Fibroblast of skin of back (primary cell): ENCODE data around the gene FKRP.

ENCODE experiments used
- DNase-seq: peaks from one replicate; pipeline ENCODE4 v3.0.0-alpha.2; 2013

The FKRP gene

GRCh38 chr19:46732172-46732938 lies 13.5 kb upstream of the FKRP start:
- no peak for DNase-seq

GRCh38 chr19:46732966-46733689 lies 12.7 kb upstream of the FKRP start:
- DNase-seq, result peak; percentile 48

GRCh38 chr19:46733690-46734292 lies 12.1 kb upstream of the FKRP start:
- DNase-seq, result no peak

GRCh38 chr19:46736531-46737297 lies 9.1 kb upstream of the FKRP start:
- DNase-seq, result peak; percentile 53

GRCh38 chr19:46737298-46737654 lies 8.6 kb upstream of the FKRP start:
- no peak for DNase-seq

GRCh38 chr19:46737761-46738171 lies 8.1 kb upstream of the FKRP start:
- DNase-seq, result no peak

GRCh38 chr19:46739290-46739771 lies 6.5 kb upstream of the FKRP start:
- no peak for DNase-seq

- DNase-seq, result no peak
Observed at GRCh38 chr19:46741447-46741846, 4.4 kb upstream of the FKRP start.

- DNase-seq, result no peak
Observed at GRCh38 chr19:46742926-46743480, 2.9 kb upstream of the FKRP start.

GRCh38 chr19:46744005-46744691 lies 1.7 kb upstream of the FKRP start:
- no peak for DNase-seq

- DNase-seq, result no peak
Observed at GRCh38 chr19:46745030-46745429, 827 bp upstream of the FKRP start.

- DNase-seq, result peak; percentile 58
Observed at GRCh38 chr19:46746281-46747057, 612 bp downstream of the FKRP start, which contains the start of gene STRN4. Gene STRN4, minus strand, starts transcription at chr19:46746450. Its CDS starts 20 bp downstream, at chr19:46746430.

GRCh38 chr19:46748325-46749109 lies 2.7 kb downstream of the FKRP start:
- peak; percentile 59 for DNase-seq

GRCh38 chr19:46753420-46754155 lies 7.7 kb downstream of the FKRP start:
- DNase-seq, result peak; percentile 39

GRCh38 chr19:46755077-46755852 lies 9.4 kb downstream of the FKRP start:
- DNase-seq, result peak; percentile 31

- DNase-seq, result no peak
Observed at GRCh38 chr19:46755853-46756543, 10.1 kb downstream of the FKRP start.

GRCh38 chr19:46756544-46756888 lies 10.7 kb downstream of the FKRP start:
- DNase-seq, result no peak

- DNase-seq, result no peak
Observed at GRCh38 chr19:46759206-46759605, 13.3 kb downstream of the FKRP start.
